B cell (primary cell): ENCODE results near the gene SCARB1. TPM values are rescaled to one million over a fixed set of nuclear protein-coding genes. Genes with fewer than 3 reads are reported as not detected.

Source experiments
- ATAC-seq: fragments of 200-7000 bp; cut with Tn5 transposase; one replicate; pipeline ENCODE4 v1.10.0; 2021; ENCODE audit warnings: low read depth, mild to moderate bottlenecking, moderate number of reproducible peaks, moderate library complexity
- CTCF ChIA-PET: fragments of 350-600 bp; sonication (Branson Sonifier 250); formaldehyde crosslinking; loops from one replicate; lab custom pipeline; 2021; ENCODE audit warnings: antibody characterized with exemption, inconsistent platforms; lab: Charles Lee
- POLR2A ChIA-PET: fragments of 350-600 bp; sonication (Branson Sonifier 250); formaldehyde crosslinking; loops from one replicate; lab custom pipeline; 2021; ENCODE audit warnings: antibody characterized with exemption; lab: Charles Lee
- DNase-seq: peaks from one replicate; pipeline ENCODE4 v3.0.0; 2013
- H2AFZ ChIP-seq: 2 replicates; pipeline ENCODE4 v1.6.1; 2012; ENCODE audit warnings: mild to moderate bottlenecking, low read depth, low read length; ENCODE audit not compliant: insufficient read depth, poor library complexity, severe bottlenecking
- H3K27ac ChIP-seq, 2 donors: 1 replicate in 1 of 2; 2 replicates in 1 of 2; pipeline ENCODE4 v1.5.1; 2012 to 2013; ENCODE audit warnings: low read length in 2 of 2, mild to moderate bottlenecking in 2 of 2, moderate library complexity in 1 of 2
- H3K27me3 ChIP-seq, 4 experiments: fragments of 200-600 bp in 1 of 4; sonication (generic) in 1 of 4; replicated peaks in 1 of 4; 1 replicate in 2 of 4; 2 replicates in 2 of 4; pipeline versions ENCODE4 v1.6.1 to v1.7.0; 2013 to 2016; ENCODE audit warnings: low read length in 3 of 4, mild to moderate bottlenecking in 2 of 4, mixed read lengths in 1 of 4, moderate library complexity in 1 of 4; ENCODE audit not compliant: insufficient read depth in 4 of 4, control insufficient read depth in 3 of 4; ENCODE audit errors: control extremely low read depth in 1 of 4
- H3K36me3 ChIP-seq, 2 experiments: replicated peaks in 1 of 2; 1 replicate in 1 of 2; 2 replicates in 1 of 2; pipeline versions ENCODE4 v1.6.1 to v1.7.1; 2013; ENCODE audit warnings: low read length in 1 of 2; ENCODE audit not compliant: insufficient read depth in 2 of 2, control insufficient read depth in 1 of 2; ENCODE audit errors: control extremely low read depth in 1 of 2, extremely low read depth in 1 of 2
- H3K4me1 ChIP-seq, 2 donors: fragments of 200-600 bp in 1 of 2; sonication (generic) in 1 of 2; 1 replicate in 1 of 2; 2 replicates in 1 of 2; pipeline versions ENCODE4 v1.5.1 to v1.6.1; 2013 to 2017; ENCODE audit warnings: low read length in 2 of 2; ENCODE audit not compliant: control insufficient read depth in 2 of 2, insufficient read depth in 2 of 2
- H3K4me2 ChIP-seq: replicated peaks from 2 replicates; pipeline ENCODE3; 2012; ENCODE audit warnings: mild to moderate bottlenecking, low read depth, low read length; ENCODE audit not compliant: poor library complexity, severe bottlenecking
- H3K4me3 ChIP-seq, 5 experiments: fragments of 200-600 bp in 1 of 5; sonication (generic) in 1 of 5; 1 replicate in 3 of 5; 2 replicates in 2 of 5; pipeline versions ENCODE4 v1.5.1 to v1.7.0; 2011 to 2016; ENCODE audit warnings: low read length in 4 of 5, mild to moderate bottlenecking in 4 of 5, low read depth in 2 of 5, control low read depth in 1 of 5, moderate library complexity in 1 of 5; ENCODE audit not compliant: insufficient read depth in 1 of 5; ENCODE audit errors: control extremely low read depth in 1 of 5, extremely low read depth in 1 of 5
- H3K79me2 ChIP-seq: fragments of 200-600 bp; sonication (generic); one replicate; pipeline ENCODE4 v1.6.0; 2016; ENCODE audit warnings: low read length; ENCODE audit not compliant: control insufficient read depth, insufficient read depth
- H3K9ac ChIP-seq: fragments of 200-600 bp; sonication (generic); 2 replicates; pipeline ENCODE4 v1.6.1; 2017; ENCODE audit warnings: mild to moderate bottlenecking, low read length, moderate library complexity
- H3K9me3 ChIP-seq, 3 donors: one replicate each; pipeline versions ENCODE4 v1.6.1 to v1.7.1; 2013; ENCODE audit warnings: low read length in 2 of 3; ENCODE audit not compliant: control insufficient read depth in 2 of 3, insufficient read depth in 1 of 3; ENCODE audit errors: control extremely low read depth in 1 of 3
- H4K20me1 ChIP-seq: 2 replicates; pipeline ENCODE4 v1.6.0; 2012; ENCODE audit warnings: mild to moderate bottlenecking, low read length; ENCODE audit not compliant: insufficient read depth, control insufficient read depth, poor library complexity, severe bottlenecking
- H3K27ac Mint-ChIP-seq: one replicate; pipeline ENCODE4 v1.8.0; 2021; ENCODE audit warnings: mixed read lengths
- H3K27me3 Mint-ChIP-seq: one replicate; pipeline ENCODE4 v1.8.0; 2021; ENCODE audit warnings: mixed read lengths
- H3K4me1 Mint-ChIP-seq: one replicate; pipeline ENCODE4 v1.8.0; 2021; ENCODE audit warnings: mixed read lengths
- H3K4me3 Mint-ChIP-seq: one replicate; pipeline ENCODE4 v1.8.0; 2021; ENCODE audit warnings: mixed read lengths
- H3K9me3 Mint-ChIP-seq: one replicate; pipeline ENCODE4 v1.8.0; 2022; ENCODE audit warnings: mixed read lengths; ENCODE audit not compliant: insufficient read depth
- EZH2 ChIP-seq: IDR thresholded peaks from 2 replicates; pipeline ENCODE4 v1.6.1; 2012; ENCODE audit warnings: borderline replicate concordance, low read depth, mild to moderate bottlenecking, moderate library complexity, low read length; ENCODE audit not compliant: insufficient read depth, poor library complexity, severe bottlenecking
- WGBS: methylation state at CpG from one replicate; pipeline ENCODE4 v1.1.5; 2013; ENCODE audit warnings: missing lambda C conversion rate; ENCODE audit not compliant: insufficient coverage; 5-methylcytosine and 5-hydroxymethylcytosine counted together
- intact Hi-C: fragments of 100-400 bp; cut with micrococcal nuclease; formaldehyde crosslinking; loops from one replicate; pipeline ENCODE4 v1.10.0; 2022
- polyA plus RNA-seq: library from polyadenylated mRNA; depleted of rRNA; stranded (reverse); fragments of >200 nt; gene quantifications from 2 replicates; pipeline ENCODE4 v1.2.3, GENCODE V29; 2012
- total RNA-seq, 2 donors: library from RNA; stranded (reverse); fragments of 120-200 nt in 1 of 2; gene quantifications; 1 replicate in 1 of 2; 2 replicates in 1 of 2; pipeline versions ENCODE4 v1.2.3 to v1.2.4, GENCODE V29; 2013 to 2022
- TF ChIP-seq, protein P1 (sequence below): fragments of 200-600 bp; IDR thresholded peaks from one replicate; pipeline ENCODE4 v1.8.0; 2022; ENCODE audit warnings: antibody characterized with exemption, mild to moderate bottlenecking

Gene SCARB1
- total and polyA plus RNA-seq, 2 donors (not counting 1 experiment from before 2014, with no cell fraction given) = 26.8 to 30.7 TPM

DNA sequence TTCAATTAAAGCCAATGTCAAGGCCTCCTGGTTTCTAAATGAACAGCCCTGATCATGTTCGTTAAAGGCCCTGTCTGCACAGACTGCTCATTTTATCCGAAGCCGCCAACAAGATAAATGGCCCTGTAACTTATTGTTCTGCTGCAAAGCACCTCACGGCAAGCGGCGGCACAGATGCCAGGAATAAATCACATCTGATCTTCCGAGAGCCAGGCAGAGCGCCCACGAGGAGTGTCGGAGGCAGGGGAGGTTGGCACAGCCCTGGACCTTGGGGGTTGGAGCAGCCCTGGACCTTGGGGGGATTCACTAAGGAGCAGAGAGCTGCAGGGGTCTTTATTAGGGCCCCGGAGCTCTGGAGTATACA, 110.5 kb downstream of the SCARB1 start:
- ChIA-PET CTCF (interaction anchor here (0.8 kb wide), 1 partner anchor 18 kb away, joined by 3 read pairs; no protein-coding TSS in a partner anchor), POLR2A (no interaction called here)
- intact Hi-C loops = no loop called here
- H3K27ac Mint-ChIP-seq = no peak overlapping the region
- ATAC-seq (no peak), DNase-seq (no peak)
- Histone ChIP-seq H3K9ac (no peak overlapping the region), H4K20me1 (no peaks in the 10 kb centered on the region), H3K79me2 (no peaks in the 10 kb centered on the region), H3K27ac (no peak overlapping the region), H3K4me1 (peaks cover 0 to 6% of the 10 kb centered on the region in 2 donors), H3K4me3 (no peak overlapping the region), H3K9me3 (peaks cover 0 to 23% (median 3%) of the 10 kb centered on the region in 3 donors), H3K4me2 (no peak overlapping the region), H3K36me3 (no peaks in the 10 kb centered on the region), H3K27me3 (peaks cover 0 to 25% (median 5%) of the 10 kb centered on the region in 4 experiments), H2AFZ (no peak overlapping the region)
- 83% methylated on average over 11 of the region's 11 CpGs for WGBS
- H3K4me3 Mint-ChIP-seq = no peak overlapping the region
- TF ChIP-seq, protein P1, sequence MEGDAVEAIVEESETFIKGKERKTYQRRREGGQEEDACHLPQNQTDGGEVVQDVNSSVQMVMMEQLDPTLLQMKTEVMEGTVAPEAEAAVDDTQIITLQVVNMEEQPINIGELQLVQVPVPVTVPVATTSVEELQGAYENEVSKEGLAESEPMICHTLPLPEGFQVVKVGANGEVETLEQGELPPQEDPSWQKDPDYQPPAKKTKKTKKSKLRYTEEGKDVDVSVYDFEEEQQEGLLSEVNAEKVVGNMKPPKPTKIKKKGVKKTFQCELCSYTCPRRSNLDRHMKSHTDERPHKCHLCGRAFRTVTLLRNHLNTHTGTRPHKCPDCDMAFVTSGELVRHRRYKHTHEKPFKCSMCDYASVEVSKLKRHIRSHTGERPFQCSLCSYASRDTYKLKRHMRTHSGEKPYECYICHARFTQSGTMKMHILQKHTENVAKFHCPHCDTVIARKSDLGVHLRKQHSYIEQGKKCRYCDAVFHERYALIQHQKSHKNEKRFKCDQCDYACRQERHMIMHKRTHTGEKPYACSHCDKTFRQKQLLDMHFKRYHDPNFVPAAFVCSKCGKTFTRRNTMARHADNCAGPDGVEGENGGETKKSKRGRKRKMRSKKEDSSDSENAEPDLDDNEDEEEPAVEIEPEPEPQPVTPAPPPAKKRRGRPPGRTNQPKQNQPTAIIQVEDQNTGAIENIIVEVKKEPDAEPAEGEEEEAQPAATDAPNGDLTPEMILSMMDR = no peak
- no peak for TF ChIP-seq EZH2
- H3K9me3 Mint-ChIP-seq = peaks cover 2% of the 10 kb centered on the region
- no peaks in the 10 kb centered on the region for H3K4me1 Mint-ChIP-seq
- H3K27me3 Mint-ChIP-seq = peaks cover 47% of the 10 kb centered on the region

DNA sequence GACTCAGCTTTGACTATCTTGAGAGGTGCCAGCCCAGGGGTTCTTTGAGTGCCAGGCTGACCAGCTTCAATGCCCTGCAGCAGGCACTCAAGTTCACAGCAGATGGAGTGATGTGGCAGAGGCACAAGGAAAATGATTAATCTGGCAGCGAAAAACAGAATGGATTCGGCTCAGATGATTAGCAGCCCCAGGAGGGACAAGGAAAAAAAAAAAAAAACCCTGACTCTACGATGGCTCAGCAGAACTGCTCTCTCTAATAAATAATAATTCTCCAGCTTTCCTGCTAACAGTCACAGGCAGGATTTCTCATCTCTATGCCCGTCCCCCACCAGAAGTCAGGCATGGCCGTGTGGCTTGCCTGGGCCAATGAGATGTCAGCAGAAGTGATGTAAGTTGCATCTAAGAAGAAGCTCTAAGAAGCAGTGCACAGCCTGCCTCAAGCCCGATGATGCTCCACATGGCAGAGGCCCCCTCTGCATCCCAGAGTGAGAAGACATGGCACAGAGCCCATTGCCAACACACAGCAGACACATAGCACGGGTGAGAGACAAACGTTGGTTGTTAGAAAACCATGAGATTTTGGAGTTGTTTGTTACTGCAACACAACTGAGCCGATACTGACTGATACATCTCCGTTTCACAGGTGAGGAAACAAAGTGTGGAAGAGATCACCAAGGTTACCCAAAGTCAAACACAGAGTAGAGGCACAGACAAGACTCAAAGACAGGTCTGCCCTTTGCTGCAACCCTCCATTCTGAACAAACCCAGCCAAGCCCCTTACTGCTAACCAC, 111.0 kb downstream of the SCARB1 start:
- peaks cover 1% of the 10 kb centered on the region for H3K4me1 Mint-ChIP-seq
- Histone ChIP-seq H3K27ac (no peak overlapping the region), H3K9ac (no peak overlapping the region), H4K20me1 (no peaks in the 10 kb centered on the region), H3K4me1 (peaks cover 0 to 6% of the 10 kb centered on the region in 2 donors), H3K36me3 (no peaks in the 10 kb centered on the region), H3K4me2 (no peak overlapping the region), H3K27me3 (peaks cover 0 to 25% (median 5%) of the 10 kb centered on the region in 4 experiments), H3K4me3 (no peak overlapping the region), H3K79me2 (no peaks in the 10 kb centered on the region), H3K9me3 (peaks cover 0 to 18% (median 3%) of the 10 kb centered on the region in 3 donors), H2AFZ (no peak overlapping the region)
- H3K27ac Mint-ChIP-seq = no peak overlapping the region
- ChIA-PET CTCF (no interaction called here), POLR2A (no interaction called here)
- no peak for ATAC-seq
- no peak for DNase-seq
- 78% methylated on average over 3 of the region's 10 CpGs for WGBS
- no peak overlapping the region for H3K4me3 Mint-ChIP-seq
- peaks cover 2% of the 10 kb centered on the region for H3K9me3 Mint-ChIP-seq
- intact Hi-C loops = no loop called here
- TF ChIP-seq, protein P1 = no peak
- TF ChIP-seq EZH2 = no peak
- H3K27me3 Mint-ChIP-seq = peaks cover 46% of the 10 kb centered on the region
